A172 (cell line): ENCODE results near the gene MRPS23. TPM values are rescaled to one million over a fixed set of nuclear protein-coding genes. Genes with fewer than 3 reads are reported as not detected.

Source experiments
- DNase-seq: peaks from one replicate; pipeline ENCODE4 v3.0.0-alpha.2; 2015; ENCODE audit warnings: low spot score
- total RNA-seq: library from RNA; depleted of rRNA; stranded (reverse); fragments of >200 nt; shearing (Covaris generic); gene quantifications from 2 replicates; pipeline ENCODE4 v1.2.3, GENCODE V29; 2014

The MRPS23 gene
- total RNA-seq, 1 experiment from 2014 or later = 83.7 TPM

DNA sequence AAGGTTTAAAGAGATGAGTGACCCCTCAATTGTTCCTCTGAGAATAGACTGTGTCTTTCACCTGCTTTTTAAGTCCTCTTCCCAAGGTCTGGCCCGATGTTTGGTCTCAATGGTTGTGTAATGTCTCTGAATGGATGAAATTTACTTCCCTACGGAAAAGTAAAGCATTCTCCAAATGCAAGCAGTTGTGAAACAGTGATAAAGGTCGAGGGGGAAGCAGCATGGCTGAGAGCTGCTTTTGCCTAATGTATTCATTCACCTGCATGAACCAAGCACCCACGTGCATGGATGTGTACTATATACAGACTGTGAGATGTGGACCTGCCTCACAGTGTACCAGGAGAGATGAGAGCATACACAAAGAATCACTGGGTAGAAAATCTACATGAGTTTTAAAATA lies 11.4 kb downstream of the MRPS23 start:
- no peak for DNase-seq

- DNase-seq = no peak
These were observed 14.4 kb downstream of the MRPS23 start for GRCh38 chr17:57835333-57835900.

- DNase-seq = peak; percentile 64
These were observed 15.6 kb downstream of the MRPS23 start for GRCh38 chr17:57834146-57834741.

- peak; percentile 45 for DNase-seq
These were observed 16.5 kb downstream of the MRPS23 start for GRCh38 chr17:57833179-57833939.

GRCh38 chr17:57832314-57833178 lies 17.3 kb downstream of the MRPS23 start:
- no peak for DNase-seq

DNA sequence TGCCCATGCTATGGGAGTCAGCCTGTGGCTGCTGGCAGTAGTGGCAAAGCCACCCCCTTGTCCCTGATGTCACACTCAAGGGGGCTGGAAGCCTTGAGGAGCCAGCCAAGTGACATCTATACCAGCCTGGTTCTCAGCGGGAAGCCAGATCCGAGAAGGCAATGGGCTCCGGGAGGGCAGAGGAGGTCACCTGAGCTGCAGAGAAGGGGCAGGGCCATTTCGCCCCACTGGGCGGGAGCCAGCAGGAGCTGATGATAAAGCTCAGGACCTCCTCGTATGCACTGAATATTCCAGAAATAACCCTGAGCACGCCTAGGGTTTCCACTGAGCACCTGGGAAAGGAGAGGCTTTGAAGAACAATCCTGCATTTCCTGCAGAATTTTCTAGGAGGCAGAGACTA lies 19.0 kb downstream of the MRPS23 start:
- DNase-seq = no peak

GRCh38 chr17:57823469-57824401 lies 26.1 kb downstream of the MRPS23 start:
- peak; percentile 40 for DNase-seq

- no peak for DNase-seq
These were observed 30.0 kb downstream of the MRPS23 start for GRCh38 chr17:57819867-57820266.

GRCh38 chr17:57819285-57819684 lies 30.6 kb downstream of the MRPS23 start:
- no peak for DNase-seq

DNA sequence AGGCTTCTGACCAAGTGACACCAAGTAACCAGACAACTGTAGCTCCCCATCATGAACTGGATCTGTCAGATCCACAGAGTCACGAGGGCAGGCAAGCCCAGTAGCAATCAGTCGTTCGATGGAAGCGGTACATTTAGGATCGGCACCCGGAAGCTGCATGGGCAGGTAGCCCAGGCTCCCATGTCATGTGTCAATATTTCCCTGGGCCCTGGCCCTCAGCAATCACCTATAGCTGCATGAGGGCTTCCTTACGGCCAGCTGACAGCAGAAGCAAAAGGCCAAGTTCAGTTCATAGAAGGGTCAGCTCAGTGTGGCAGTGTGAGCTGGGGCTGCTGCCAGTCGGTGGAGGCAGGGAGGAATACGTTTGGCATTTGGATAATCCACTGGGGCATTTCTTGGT lies 31.8 kb downstream of the MRPS23 start:
- DNase-seq = no peak

- DNase-seq = no peak
These were observed 32.5 kb downstream of the MRPS23 start for GRCh38 chr17:57817299-57817698.

- DNase-seq = no peak
These were observed 35.4 kb downstream of the MRPS23 start for GRCh38 chr17:57814421-57814820.

DNA sequence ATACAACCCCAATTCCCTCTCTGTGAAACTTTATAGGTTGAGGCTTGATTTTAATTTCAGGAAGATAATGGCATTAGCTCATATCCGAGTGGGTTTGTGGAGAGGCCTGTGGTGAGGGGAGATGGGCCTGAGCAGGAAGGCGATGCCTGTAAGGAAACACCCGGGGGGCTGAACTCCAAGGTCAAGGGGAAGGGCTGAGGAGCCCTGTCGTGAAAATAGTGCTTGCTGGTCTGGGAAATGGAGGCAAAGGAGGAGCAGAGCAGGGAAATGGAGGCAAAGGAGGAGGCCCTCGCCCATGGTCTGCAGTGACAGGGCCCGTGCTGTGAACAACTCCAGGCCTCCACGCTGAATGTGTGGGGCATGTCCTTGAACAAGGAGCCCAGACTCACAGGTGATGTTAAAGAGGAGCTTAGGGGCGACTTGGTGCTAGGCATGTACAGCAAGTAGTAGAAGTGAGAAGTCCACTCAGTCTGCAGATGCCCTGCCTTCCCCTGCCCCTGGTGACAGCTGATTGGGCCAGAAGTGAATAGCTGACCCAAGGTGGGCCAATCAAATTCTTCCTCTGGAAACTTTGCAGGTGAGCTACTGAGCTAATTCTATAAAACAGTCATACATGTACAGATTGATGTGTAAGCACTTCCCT lies 38.1 kb downstream of the MRPS23 start:
- no peak for DNase-seq

GRCh38 chr17:57810721-57811637 lies 38.9 kb downstream of the MRPS23 start:
- peak; percentile 90 for DNase-seq

DNA sequence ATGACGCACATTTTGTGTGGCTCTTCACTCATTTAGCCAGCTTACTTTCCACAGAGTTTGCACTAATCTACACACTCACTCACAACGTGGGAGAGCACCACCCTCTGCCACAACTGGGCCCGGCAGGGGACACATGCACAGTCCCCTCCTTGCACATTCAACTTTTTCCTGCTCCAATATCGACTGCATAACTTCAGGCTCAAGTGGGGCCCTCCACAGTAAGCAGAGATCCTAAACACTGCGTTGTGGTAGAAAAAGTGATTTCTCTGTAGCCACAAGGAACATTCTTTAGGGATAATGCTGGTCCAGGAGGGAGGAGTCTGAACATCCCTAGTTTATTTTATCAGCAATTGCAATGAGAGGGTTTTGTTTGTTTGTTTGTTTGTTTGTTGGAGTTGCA lies 40.0 kb downstream of the MRPS23 start:
- DNase-seq = peak; percentile 8

GRCh38 chr17:57808882-57809281 lies 41.0 kb downstream of the MRPS23 start:
- DNase-seq = no peak

DNA sequence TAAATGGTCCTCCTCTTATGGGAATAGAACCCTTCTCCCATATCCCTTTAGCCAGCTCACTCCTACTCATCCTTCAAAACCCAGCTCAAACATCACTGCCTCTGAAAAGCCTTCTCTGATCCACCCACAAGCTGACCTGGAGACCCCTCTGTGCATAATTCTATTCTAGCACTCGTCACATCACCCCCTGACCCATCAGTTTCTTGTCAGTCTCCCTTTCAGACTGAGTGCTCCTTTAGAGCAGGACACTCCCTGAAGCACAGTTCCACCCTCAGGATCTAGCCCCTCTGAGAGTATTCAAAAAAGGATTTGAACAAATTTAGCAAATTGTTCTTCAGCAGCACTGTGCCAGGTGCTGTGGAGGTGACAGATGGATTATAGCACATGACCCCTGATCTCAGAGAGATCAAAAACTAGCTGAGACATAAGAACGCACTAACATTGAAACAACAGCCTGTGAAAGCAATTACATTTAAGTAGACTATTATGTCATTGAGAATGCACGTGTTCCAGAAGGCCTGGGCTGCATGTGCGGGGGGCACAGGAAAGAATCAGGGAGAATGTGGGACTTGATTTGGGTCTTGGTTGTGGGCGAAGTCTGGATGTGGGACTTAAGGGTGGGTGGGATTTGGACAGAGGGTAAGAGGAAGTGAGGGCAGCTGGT lies 43.5 kb downstream of the MRPS23 start:
- no peak for DNase-seq

DNA sequence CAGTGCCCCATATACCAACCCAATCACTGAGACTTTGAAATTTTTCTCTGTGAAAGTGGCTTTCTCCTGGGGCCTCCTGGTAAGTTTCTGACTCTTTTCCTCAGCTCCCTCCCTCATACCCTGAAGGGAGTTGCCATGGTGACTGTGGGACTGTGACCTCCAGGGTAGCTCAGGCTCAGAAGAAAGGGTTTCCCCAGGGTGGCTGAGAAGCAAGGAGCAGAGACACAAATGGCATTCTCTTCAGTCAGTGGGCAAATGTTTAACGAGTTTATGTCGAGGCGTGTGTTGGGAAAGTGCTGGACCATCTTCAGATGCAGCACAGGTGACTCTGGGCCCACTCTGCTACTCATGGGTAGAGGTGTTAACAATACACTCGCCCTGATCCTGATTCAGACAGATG lies 46.8 kb downstream of the MRPS23 start:
- no peak for DNase-seq
